ENCODE results near the gene PRKG2.

The PRKG2 gene

DNA sequence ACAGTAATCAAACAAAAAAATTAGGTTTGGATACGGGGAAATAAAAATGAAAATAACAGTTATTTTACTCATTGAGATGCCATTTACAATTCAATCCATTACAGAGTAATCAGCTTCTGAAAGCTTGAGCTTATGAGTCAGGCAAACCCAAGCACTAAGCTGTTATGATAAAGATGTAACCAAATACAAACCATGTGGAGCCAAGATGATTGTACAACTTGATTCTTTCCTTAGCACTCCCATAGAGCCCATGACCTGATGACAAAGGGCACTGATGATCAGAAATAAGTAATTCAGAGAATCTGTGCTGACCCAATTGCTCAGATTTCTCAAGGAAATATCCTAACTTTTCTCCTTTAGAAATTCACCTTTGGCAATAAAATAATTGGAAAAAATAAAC, 40.5 kb upstream of the PRKG2 start:
- TF ChIP-seq, protein P1, sequence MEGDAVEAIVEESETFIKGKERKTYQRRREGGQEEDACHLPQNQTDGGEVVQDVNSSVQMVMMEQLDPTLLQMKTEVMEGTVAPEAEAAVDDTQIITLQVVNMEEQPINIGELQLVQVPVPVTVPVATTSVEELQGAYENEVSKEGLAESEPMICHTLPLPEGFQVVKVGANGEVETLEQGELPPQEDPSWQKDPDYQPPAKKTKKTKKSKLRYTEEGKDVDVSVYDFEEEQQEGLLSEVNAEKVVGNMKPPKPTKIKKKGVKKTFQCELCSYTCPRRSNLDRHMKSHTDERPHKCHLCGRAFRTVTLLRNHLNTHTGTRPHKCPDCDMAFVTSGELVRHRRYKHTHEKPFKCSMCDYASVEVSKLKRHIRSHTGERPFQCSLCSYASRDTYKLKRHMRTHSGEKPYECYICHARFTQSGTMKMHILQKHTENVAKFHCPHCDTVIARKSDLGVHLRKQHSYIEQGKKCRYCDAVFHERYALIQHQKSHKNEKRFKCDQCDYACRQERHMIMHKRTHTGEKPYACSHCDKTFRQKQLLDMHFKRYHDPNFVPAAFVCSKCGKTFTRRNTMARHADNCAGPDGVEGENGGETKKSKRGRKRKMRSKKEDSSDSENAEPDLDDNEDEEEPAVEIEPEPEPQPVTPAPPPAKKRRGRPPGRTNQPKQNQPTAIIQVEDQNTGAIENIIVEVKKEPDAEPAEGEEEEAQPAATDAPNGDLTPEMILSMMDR (IDR thresholded peaks at IDR 0.05; ENCODE audit: low read depth, low read length) = no peak
- H3K4me3 ChIP-seq (ENCODE audit: low read depth, low read length) = no peak overlapping the region

DNA sequence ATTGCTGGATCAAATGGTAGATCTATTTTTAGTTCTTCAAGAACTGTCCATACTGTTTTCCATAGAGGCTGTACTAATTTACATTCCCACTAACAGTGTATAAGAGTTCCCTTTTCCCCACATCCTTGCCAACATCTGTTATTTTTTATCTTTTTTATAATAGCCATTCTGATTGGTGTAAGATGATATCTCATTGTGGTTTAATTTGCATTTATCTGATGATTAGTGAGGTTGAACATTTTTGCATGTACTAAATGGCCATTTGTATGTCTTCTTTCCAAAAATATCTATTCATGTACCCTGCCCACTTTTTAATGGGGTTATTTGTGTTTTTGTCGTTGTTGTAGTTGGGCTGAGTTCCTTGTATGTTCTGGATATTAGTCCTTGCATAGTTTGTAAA, 35.4 kb upstream of the PRKG2 start:
- H3K4me3 ChIP-seq (ENCODE audit: low read depth, low read length) = no peak overlapping the region
- TF ChIP-seq, protein P1 (IDR thresholded peaks at IDR 0.05; ENCODE audit: low read depth, low read length) = no peak

DNA sequence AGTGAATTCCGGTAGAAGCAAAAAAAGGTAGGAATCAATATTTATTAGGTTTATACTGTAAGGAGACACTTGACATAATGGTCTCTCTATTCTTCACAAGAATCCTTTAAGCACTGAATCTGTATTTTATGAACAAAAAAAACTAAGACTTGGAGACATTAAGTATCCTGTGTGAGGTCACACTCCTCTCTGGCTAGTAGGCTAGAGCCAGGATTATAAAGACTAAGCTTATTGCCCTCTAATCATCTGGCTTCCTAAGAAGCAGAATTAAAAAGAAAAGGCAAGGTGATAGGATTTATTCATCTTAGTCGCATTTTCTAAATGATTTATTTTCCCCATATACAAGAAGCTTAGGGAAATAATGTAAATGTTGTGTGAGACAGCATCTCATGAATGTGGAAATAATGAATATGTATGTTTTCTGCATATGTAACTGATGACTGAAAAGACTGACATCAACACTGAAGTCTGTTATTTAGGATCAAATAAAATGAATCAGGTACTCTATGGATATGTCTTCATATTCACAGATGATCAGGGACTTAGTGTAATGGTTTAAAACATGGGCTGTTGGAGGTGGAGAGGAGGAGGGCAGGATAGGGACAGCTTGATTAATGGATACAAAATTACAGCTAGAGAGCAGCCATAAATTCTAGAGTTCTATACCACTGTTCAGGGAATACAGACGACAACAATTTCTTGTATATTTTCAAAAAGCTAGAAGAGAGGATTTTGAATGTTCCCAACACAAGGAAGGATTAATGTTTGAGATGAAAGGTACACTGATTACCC, 30.4 kb upstream of the PRKG2 start:
- TF ChIP-seq, protein P1 (IDR thresholded peaks at IDR 0.05; ENCODE audit: low read depth, low read length) = no peak
- H3K4me3 ChIP-seq (ENCODE audit: low read depth, low read length) = no peak overlapping the region

DNA sequence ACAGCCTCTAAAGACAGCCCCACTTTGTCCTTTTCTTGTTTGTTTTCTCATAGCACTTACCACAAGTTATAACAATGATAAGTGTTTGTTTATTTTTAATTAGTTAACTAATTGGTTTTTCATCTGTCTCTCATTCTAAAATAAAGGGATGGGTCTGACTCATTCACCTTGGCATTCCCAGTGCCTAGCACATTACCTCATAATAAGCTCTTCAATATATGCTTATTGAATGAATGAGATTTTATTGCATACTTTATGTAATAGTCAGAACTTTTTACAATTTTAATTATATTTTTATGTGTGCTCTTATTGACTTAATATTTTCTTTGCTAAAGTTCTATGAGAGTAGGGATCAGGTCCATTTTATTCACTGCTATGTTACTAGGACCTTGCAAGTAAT, 22.8 kb upstream of the PRKG2 start:
- H3K4me3 ChIP-seq (ENCODE audit: low read depth, low read length) = no peak overlapping the region
- TF ChIP-seq, protein P1 (IDR thresholded peaks at IDR 0.05; ENCODE audit: low read depth, low read length) = no peak

DNA sequence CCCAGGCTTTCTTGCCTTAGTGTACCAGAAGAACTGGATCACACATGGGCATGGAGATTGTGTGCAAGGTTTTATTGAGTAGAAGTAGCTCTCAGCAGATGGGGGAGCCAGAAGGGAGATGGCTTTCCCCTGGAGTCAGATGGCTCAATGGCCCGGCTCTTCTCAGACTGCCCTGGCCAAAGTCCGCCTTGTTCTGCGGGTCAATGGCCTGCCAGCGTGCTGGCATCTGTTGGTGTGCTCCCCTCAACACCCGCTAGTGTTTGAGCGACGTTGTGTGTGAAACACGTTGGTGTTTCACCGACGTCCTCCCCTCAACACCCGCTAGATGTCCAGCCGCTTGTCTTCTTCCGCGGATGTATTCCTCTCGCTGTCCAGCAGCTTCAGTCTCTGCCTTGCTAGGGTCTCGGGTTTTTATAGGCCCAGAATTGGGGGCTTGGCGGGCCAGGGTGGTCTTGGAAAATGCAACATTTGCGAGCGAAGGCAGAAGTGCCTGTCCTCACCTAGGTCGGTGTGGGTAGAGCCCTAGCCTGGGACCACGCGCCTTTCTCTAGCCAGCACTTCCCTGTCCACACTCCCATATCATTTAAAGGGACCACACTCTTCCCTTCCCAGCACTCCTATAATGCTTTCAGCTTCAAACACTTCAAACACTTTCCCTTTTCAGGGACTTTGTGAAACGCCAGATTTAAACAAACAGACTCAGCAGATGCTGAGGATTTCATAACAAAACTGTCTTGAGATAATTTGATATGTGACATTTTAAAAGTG, 21.1 kb upstream of the PRKG2 start:
- TF ChIP-seq, protein P1 (IDR thresholded peaks at IDR 0.05; ENCODE audit: low read depth, low read length) = no peak
- no peak overlapping the region for H3K4me3 ChIP-seq (ENCODE audit: low read depth, low read length)

DNA sequence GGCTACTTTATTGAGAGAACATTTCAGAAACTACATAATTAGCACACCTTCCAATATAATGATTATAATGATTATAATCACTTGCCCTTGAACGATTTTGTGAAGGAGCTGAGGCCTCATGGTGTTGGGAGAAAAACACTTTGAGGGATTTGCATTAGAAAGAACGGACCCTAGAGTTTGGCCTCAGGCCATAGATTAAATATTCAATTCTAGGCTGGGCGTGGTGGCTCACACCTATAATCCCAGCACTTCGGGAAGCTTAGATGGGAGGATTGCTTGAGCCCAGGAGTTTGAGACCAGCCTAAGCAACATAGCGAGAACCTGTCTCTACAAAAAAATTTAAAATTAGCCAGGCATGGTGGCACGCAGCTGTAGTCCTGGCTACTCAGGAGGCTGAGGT, 12.9 kb upstream of the PRKG2 start:
- TF ChIP-seq, protein P1 (IDR thresholded peaks at IDR 0.05; ENCODE audit: low read depth, low read length) = no peak
- no peak overlapping the region for H3K4me3 ChIP-seq (ENCODE audit: low read depth, low read length)

DNA sequence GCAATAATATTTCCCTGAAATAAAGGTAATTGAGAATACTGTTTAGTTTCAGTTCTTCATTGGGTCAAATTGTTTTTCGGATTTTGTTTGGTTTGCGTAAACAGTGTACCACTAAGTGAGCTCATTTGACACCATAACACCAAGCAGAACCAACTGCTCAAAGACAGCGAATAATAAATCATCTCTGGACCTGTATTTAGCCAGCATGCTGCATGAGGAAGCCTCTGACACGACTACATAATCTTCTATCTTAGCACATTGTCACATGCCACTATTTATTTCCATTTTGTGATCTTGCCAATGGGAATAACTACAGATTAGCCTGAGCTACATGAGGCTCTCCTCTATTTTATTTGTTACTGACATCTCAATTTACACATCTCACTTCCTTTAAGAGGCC, 12.1 kb upstream of the PRKG2 start:
- TF ChIP-seq, protein P1 (IDR thresholded peaks at IDR 0.05; ENCODE audit: low read depth, low read length) = no peak
- no peak overlapping the region for H3K4me3 ChIP-seq (ENCODE audit: low read depth, low read length)

All from WI38 (cell line).